ENCODE data around the gene CUL2.

DNA sequence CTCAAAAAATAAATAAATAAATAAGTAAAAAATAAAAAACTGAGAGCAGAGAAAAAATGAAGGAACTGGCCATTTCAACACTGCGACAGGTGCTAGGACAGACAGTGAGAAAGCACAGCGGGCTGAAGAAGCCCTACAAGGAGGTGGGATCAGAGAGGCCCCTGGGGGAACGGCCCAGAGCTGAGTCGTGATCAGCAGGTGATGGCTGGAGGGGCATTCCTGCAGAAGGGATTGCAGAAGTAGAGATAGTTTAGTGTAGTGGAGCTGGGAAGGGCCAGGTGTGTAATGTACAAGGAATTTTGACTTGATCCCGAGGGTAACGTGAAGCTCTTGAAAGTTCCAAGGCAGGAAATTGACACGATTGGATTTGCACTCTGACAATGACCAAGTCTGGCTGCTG, 112.1 kb downstream of the CUL2 start:
- TF ChIP-seq, protein P1, sequence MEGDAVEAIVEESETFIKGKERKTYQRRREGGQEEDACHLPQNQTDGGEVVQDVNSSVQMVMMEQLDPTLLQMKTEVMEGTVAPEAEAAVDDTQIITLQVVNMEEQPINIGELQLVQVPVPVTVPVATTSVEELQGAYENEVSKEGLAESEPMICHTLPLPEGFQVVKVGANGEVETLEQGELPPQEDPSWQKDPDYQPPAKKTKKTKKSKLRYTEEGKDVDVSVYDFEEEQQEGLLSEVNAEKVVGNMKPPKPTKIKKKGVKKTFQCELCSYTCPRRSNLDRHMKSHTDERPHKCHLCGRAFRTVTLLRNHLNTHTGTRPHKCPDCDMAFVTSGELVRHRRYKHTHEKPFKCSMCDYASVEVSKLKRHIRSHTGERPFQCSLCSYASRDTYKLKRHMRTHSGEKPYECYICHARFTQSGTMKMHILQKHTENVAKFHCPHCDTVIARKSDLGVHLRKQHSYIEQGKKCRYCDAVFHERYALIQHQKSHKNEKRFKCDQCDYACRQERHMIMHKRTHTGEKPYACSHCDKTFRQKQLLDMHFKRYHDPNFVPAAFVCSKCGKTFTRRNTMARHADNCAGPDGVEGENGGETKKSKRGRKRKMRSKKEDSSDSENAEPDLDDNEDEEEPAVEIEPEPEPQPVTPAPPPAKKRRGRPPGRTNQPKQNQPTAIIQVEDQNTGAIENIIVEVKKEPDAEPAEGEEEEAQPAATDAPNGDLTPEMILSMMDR (IDR thresholded peaks at IDR 0.05; ENCODE audit: borderline replicate concordance, extremely low read depth, low read length, poor library complexity, severe bottlenecking) = no peak
- no peak for TF ChIP-seq EZH2 (IDR thresholded peaks at IDR 0.05; ENCODE audit: borderline replicate concordance, low read depth, low read length, severe bottlenecking)
